ENCODE results near the gene MUS81. TPM values are rescaled to one million over a fixed set of nuclear protein-coding genes. Genes with fewer than 3 reads are reported as not detected.

Gene MUS81
- total RNA-seq, 2 donors from 2014 or later, result 23.4 to 26.3 TPM

DNA sequence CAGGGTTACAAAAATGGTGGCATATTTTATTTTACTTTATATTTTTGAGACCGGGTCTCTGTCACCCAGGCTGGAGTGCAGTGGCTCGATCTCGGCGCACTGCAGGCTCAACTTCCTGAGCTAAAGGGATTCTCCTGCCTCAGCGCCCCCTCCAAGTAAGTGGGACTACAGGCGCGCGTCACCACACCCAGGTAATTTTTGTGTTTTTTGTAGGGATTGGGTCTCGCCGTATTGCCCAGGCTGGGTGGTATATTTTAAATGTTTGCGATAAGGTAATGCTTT is 40.6 kb downstream of the MUS81 start:
- no peak for TF ChIP-seq CTCF (IDR thresholded peaks at IDR 0.05)
- Histone ChIP-seq H3K4me1 (peaks cover 0 to 14% of the 10 kb centered on the region in 2 donors), H3K36me3 (no peaks in the 10 kb centered on the region), H3K27me3 (no peaks in the 10 kb centered on the region), H3K9me3 (no peaks in the 10 kb centered on the region), H3K4me3 (peak overlapping the region; percentile 53 to 59), H3K27ac (peak overlapping the region; percentile 62 to 72)
- no peak for DNase-seq (ENCODE audit: low spot score)

DNA sequence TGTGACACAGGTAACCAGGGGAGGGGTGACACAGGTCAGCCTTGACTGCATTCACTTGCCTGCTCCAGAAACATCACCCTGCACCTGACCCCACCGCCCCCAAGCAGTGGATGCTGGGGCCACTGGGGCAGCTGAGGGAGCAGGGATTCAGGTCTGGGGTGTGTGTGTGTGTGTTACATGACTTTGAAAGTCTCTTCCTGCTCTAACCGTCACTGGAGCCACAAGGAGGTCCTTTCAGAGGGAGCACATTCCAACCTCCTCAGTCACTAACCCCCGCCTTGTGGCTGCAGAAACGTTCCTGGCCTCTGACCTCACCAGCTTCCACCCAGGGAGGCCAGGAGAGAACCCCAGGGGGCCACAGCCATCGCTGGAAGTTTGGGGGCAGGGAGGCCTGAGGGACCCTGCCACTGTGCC is 42.8 kb downstream of the MUS81 start:
- Histone ChIP-seq H3K9me3 (no peaks in the 10 kb centered on the region), H3K27ac (no peak overlapping the region), H3K4me1 (peaks cover 0 to 14% of the 10 kb centered on the region in 2 donors), H3K4me3 (no peak overlapping the region), H3K27me3 (no peaks in the 10 kb centered on the region), H3K36me3 (no peaks in the 10 kb centered on the region)
- DNase-seq (ENCODE audit: low spot score), result no peak
- no peak for TF ChIP-seq CTCF (IDR thresholded peaks at IDR 0.05)

GRCh38 chr11:65903715-65904114 is 43.5 kb downstream of the MUS81 start:
- Histone ChIP-seq H3K4me3 (no peak overlapping the region), H3K9me3 (no peaks in the 10 kb centered on the region), H3K36me3 (no peaks in the 10 kb centered on the region), H3K27ac (no peak overlapping the region), H3K4me1 (peaks cover 0 to 14% of the 10 kb centered on the region in 2 donors), H3K27me3 (no peaks in the 10 kb centered on the region)
- DNase-seq (ENCODE audit: low spot score), result no peak
- TF ChIP-seq CTCF (IDR thresholded peaks at IDR 0.05), result no peak

- no peak for DNase-seq (ENCODE audit: low spot score)
- no peak for TF ChIP-seq CTCF (IDR thresholded peaks at IDR 0.05)
- H3K4me3 ChIP-seq, result no peak overlapping the region
- no peak overlapping the region for H3K27ac ChIP-seq
- no peaks in the 10 kb centered on the region for H3K27me3 ChIP-seq
- H3K9me3 ChIP-seq, result no peaks in the 10 kb centered on the region
- H3K36me3 ChIP-seq, result no peaks in the 10 kb centered on the region
- H3K4me1 ChIP-seq, result peaks cover 0 to 5% of the 10 kb centered on the region in 2 donors
Observed at GRCh38 chr11:65906602-65907001, 46.4 kb downstream of the MUS81 start.

DNA sequence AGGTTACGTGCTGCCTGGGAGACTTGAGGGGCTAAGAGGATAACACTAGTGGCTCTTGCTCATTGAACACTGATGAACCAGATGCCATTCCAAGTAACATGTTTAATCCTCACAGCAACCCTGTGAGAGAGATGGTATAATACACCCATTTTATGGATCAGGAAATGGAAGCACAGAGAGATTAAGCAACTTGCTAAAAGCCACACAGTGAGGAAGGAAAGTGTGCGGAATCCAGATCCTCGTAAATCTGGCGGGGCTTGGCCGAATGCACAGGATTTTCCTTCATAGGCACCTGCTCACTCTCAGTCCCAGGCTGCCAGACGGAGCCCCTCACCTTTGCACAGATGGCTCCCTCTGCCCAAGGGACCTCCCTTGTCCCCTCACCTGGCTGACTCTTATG is 47.6 kb downstream of the MUS81 start:
- H3K27ac ChIP-seq, result no peak overlapping the region
- H3K9me3 ChIP-seq, result no peaks in the 10 kb centered on the region
- peaks cover 0 to 13% of the 10 kb centered on the region in 2 donors for H3K4me1 ChIP-seq
- no peaks in the 10 kb centered on the region for H3K36me3 ChIP-seq
- H3K4me3 ChIP-seq, result no peak overlapping the region
- TF ChIP-seq CTCF (IDR thresholded peaks at IDR 0.05), result no peak
- H3K27me3 ChIP-seq, result no peaks in the 10 kb centered on the region
- no peak for DNase-seq (ENCODE audit: low spot score)

GRCh38 chr11:65911682-65912568 is 51.7 kb downstream of the MUS81 start:
- Histone ChIP-seq H3K4me1 (peaks cover 0 to 36% of the 10 kb centered on the region in 2 donors), H3K36me3 (no peaks in the 10 kb centered on the region), H3K9me3 (no peaks in the 10 kb centered on the region), H3K27me3 (no peaks in the 10 kb centered on the region), H3K4me3 (no peak overlapping the region), H3K27ac (no peak overlapping the region)
- no peak for DNase-seq (ENCODE audit: low spot score)
- TF ChIP-seq CTCF (IDR thresholded peaks at IDR 0.05), result peak in 1 of 2 donors; percentile 54
